Nucleus accumbens (tissue), 56 donors: ENCODE results near the gene MID2.
"Not testable (repeated sequence)": the region's sequence is repeated elsewhere in the genome, so short reads cannot be mapped to it uniquely, and the experiment has no call there.

Experiments
- DNase-seq, 56 donors: peaks; one replicate each; lab custom pipeline; 2025; lab: John Stamatoyannopoulos, UW

MID2 gene, protein sequence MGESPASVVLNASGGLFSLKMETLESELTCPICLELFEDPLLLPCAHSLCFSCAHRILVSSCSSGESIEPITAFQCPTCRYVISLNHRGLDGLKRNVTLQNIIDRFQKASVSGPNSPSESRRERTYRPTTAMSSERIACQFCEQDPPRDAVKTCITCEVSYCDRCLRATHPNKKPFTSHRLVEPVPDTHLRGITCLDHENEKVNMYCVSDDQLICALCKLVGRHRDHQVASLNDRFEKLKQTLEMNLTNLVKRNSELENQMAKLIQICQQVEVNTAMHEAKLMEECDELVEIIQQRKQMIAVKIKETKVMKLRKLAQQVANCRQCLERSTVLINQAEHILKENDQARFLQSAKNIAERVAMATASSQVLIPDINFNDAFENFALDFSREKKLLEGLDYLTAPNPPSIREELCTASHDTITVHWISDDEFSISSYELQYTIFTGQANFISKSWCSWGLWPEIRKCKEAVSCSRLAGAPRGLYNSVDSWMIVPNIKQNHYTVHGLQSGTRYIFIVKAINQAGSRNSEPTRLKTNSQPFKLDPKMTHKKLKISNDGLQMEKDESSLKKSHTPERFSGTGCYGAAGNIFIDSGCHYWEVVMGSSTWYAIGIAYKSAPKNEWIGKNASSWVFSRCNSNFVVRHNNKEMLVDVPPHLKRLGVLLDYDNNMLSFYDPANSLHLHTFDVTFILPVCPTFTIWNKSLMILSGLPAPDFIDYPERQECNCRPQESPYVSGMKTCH

GRCh38 chrX:107825698-107826237 is at the start of gene MID2:
TSS of gene MID2 (plus strand) at chrX:107825866. CDS start at chrX:107826427, 561 bp downstream.
- DNase-seq: peak in 38 of 56 donors; percentile 0 to 58 (median 13)

DNA sequence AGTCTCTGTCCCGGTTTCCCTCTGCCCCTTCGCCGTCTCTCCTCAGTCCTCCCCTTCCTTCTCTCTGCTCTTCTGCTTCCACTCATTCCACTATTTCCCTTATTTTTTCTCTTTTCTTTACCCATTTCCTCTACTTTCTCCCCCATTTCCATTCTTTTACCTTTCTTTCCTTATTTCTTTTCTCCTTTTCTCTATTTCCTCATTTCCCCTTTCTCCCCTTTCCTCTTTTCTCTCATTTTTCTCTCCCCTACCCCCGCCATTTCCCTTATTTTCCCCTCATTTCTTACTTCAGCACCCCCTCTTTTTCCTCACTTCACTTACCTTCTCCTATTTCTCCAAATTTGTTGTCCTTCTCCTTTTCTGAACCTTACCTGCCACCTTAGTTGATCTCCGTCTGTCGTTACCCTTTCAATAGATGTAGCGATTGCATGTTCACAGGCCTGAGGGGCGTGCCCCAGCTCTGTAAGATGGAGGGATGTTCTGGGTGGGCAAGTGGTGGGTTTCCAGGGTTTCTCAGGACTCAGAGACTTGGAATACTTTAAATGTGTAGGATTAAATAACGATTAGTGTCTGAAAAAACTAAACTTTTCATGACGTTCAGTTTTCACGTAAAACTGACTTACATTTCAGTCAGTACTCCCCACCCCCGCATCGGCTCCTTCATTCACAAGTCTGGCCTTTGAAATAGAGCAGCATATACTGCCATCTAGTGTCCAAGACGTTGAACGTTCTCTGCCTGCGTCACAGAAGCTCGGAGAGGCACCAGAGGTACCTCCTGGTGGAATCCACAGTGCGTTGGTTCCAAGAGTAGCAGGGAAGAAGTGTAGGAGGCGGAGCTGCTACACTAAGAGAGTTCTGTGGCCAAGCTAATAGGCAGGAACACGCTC is 48.8 kb upstream of the MID2 start:
- peak in 55 of 56 donors; percentile 1 to 87 (median 52) for DNase-seq

GRCh38 chrX:107777536-107777832 is 48.2 kb upstream of the MID2 start, which contains the start of gene NCBP2L:
TSS of gene NCBP2L (plus strand) at chrX:107777733. CDS start at chrX:107794221, 16,488 bp downstream.
- DNase-seq: no peak

GRCh38 chrX:107780525-107780924 is 45.1 kb upstream of the MID2 start:
- DNase-seq: no peak

GRCh38 chrX:107787827-107788226 is 37.8 kb upstream of the MID2 start:
- DNase-seq: no peak

- DNase-seq: no peak
Observed at GRCh38 chrX:107804427-107804826, 21.2 kb upstream of the MID2 start.

GRCh38 chrX:107805179-107805578 is 20.5 kb upstream of the MID2 start:
- no peak for DNase-seq

- DNase-seq: not testable (repeated sequence)
Observed at GRCh38 chrX:107810053-107810452, 15.6 kb upstream of the MID2 start.

DNA sequence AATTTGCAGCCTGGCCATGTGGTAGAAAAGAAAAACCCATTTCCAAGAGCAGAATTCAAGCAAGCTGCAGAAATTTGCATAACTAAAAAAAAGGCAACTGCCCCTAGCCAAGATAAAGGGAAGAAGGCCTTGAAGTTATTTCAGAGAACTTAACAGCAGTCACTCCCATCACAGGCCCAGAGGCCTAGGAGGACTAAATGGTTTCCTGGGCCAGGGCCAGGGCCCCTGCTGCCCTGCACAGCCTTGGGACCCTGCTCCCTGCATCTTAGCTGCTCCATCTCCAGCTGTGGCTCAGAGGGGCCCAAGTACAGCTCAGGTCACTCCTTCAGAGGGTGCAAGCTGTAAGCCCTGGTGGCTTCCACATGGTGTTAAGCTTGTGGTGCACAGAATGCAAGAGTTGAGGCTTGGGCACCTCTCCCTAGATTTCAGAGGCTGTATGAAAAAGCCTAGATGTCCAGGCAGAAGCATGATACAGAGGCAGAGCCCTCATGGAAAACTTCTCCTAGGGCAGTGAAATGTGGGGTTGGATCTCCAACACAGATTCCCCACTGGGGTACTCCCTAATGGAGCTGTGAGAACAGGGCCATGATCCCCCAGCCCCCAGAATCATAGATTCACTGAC is 6.7 kb upstream of the MID2 start:
- no peak for DNase-seq

GRCh38 chrX:107823042-107823441 is 2.6 kb upstream of the MID2 start:
- DNase-seq: no peak

- no peak for DNase-seq
Observed at GRCh38 chrX:107823456-107823855, 2.2 kb upstream of the MID2 start.

DNA sequence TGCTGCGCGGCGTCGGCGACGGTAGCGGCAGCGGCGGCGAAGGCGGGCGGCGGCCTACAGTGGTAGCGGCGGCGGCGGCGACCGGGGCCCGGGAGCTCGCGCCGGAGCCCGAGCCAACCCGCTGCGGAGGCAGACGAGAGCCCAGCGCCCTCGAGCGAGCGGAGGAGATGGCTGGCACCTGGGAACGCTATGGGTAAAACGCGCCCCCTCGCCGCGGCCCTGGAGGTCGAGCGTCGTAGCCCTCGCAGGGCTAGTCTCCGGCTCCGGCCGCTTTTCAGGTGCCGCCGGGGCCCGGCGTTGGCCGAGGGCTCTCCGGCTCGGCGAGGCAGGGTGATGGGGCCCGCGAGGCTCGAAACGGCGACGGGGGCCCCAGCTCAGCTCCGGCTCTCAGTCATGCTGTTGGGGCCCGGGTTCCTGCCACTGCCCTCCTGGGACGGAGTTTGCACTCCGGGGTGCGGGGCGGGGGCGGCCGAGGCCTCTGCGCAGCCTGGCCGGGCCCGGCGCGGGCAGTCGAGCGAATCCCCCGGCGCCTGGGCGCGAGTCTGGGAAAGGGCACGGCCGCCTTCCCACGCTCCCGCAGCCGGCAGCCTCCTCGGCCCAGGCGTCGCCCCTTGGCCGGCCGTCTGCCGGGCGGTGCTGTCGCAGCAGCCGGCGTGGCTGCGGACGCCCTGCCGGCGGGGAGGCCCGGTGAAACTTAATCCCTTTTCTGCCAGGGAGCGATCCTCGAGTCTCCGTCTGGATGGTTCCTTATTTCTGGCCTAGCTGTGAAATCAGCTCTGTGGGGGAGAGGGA is 768 bp downstream of the MID2 start:
- peak in 37 of 56 donors; percentile 2 to 58 (median 24) for DNase-seq

GRCh38 chrX:107827030-107827831 is 1.6 kb downstream of the MID2 start:
- DNase-seq: peak in 4 of 56 donors; percentile 0 to 4 (median 2)

DNA sequence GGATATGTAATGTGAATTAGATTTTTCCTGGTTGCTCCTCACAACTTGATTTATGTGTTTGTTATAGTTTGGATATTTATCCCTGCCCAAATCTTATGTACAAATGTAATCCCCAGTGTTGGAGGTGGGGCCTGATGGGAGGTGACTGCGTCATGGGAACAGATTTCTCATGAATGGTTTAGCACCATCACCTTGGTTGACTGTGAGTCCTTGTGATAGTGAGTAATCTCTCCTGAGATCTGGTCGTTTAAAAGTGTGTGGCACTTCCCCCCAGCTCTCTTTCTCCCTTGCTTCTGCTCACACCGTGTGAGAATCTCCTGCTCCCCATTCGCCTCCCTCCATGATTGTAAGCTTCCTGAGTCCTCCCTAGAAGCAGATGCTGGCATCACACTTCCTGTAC is 2.2 kb downstream of the MID2 start:
- DNase-seq: no peak

DNA sequence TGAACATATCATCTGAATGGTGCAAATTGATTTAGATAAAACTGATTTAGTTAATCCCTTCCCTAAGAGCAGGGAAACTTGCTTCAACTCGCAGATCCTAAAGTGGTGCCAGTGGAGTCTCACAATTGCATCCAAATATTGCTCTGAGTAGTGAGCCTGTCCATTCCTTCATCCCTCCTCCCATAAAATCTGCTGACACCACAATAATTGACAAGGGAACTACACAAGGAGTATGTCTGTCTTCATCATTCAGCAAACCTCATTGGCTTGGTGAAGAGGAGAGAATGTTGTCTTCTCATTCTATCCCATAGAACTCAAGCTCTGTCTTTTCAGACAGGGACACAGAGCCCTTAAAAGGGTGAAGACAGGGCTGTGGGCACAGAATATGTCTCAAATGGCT is 4.2 kb downstream of the MID2 start:
- no peak for DNase-seq

DNA sequence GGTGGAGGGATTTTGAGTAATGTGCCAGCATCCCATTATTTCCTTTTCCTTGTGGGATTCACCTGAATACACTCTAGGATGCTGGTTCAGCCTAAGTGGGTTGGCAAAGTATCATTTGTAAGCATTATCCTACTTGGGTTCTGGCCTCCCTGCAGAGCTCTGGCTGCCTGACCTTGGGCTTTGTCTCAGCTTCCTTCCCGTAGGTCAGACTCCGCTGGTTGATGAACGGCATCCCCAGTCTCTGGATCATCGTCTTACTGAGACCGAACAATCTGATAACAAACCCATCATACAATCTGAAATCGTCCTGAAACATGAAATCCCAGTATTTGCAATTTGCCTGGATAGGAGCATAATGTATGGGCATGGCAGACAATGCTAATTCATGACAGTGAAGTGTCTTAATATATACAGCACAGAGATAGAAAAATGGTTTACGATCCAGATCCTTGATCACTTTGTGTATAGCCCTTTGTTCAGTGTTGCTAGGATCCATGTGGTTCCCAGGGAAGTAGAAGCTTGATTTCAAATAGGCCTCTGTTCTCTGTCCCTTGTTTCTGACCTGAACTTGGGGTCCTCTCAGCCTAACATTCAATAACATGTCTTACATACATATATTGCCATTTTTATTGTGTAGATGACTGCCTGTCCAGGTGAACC is 5.5 kb downstream of the MID2 start:
- DNase-seq: no peak

DNA sequence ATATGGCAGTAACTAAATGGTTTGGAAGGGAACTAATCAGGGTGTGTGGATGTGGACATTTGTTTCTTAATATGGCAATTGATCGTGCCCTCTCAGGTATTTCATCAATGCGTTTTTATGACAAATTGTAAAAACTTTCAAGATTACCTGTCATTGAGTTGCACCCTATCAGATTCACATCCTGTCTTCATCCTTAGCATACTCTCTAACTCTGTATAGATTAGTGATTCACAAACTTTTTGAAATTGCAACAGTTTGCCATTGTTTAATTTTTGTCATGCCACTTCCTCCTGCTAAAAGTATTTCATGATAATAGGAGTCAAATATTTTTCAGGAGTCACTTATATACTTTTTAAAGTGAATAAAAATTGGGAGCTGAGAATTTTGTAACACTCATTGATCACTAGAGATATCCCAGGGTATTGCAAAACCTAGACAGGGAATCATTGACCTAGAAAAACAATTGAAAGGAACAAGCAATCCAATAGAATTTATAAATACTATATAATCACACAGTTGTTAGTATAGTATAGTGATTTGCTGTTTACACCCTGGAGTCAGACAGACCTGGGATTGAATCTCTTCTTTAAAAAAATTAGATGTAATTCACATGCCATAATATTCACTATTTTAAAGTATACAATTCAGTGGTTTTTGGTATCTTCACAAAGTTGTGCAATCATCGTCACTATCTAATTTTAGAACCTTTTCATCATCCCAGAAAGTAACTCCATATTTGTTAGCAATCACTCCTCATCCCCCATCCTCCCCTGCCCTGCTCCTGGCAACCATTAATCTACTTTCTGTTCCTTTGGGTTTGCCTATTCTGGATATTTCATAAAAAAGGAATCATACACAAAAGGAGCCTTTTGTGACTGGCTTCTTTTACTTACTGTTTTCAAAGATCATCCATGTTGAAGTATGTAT is 8.9 kb downstream of the MID2 start:
- DNase-seq: no peak
